Measurements from ENCODE around the gene CTH.

DNA sequence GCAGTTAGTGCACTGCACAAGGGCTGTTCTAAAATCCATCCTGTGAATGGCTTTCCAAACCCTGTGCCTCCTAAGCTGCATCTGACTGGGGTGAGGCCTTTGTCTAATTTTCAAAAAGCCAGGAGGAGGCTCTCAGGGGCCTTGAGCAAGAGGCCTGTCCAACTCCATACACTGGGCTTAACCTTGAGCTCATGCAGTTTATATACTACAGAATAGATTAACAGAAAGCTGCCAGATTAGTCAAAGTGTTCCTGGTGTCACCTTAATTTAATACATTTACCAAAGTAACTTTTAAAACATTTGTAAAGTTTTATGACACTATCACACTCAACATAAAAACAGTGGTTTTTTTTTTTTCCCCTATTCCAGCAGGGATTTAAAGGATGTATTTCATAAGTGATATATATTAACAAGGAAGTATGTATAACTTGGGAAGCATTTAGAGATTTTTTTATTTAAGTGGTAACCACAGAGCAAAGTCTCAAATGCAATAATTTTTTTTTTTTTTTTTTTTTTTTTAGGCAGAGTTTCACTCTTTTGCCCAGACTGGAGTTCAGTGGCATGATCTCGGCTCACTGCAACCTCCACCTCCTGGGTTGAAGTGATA is 23.3 kb downstream of the CTH start:
- TF ChIP-seq, protein P1, sequence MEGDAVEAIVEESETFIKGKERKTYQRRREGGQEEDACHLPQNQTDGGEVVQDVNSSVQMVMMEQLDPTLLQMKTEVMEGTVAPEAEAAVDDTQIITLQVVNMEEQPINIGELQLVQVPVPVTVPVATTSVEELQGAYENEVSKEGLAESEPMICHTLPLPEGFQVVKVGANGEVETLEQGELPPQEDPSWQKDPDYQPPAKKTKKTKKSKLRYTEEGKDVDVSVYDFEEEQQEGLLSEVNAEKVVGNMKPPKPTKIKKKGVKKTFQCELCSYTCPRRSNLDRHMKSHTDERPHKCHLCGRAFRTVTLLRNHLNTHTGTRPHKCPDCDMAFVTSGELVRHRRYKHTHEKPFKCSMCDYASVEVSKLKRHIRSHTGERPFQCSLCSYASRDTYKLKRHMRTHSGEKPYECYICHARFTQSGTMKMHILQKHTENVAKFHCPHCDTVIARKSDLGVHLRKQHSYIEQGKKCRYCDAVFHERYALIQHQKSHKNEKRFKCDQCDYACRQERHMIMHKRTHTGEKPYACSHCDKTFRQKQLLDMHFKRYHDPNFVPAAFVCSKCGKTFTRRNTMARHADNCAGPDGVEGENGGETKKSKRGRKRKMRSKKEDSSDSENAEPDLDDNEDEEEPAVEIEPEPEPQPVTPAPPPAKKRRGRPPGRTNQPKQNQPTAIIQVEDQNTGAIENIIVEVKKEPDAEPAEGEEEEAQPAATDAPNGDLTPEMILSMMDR (conservative IDR thresholded peaks at IDR 0.05): no peak
- TF ChIP-seq EZH2 (IDR thresholded peaks at IDR 0.05; ENCODE audit: low read depth): no peak
